ENCODE data around the gene SDK1.

SDK1 gene

DNA sequence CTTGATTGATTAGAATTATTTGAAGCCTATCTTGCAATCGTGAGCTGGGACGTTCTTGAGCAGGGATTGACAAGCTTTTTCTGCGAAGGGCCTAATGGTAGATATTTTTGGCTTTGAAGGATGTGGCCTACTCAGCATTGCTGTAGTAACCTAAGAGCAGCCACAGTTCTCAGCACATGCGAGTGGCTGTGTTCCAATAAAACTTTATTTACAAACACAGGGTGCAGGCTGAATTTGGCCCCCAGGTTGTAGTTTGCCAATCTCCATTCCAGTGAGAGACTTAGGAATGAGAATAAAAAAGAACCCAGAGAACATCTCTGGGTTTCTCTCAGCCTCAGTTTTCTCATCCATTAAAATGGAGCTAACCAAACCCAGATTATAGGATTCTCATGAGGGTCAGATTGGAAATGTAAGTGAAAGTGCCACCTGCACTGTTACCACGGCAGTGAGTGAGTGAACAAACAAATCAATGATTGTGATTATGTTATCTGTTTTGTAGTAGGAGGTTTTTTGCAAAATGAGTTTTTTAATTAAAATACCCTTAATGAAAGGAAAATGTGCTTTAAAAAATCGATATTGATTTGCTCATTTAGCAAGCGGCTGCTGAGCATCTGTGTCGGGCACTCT is 664.0 kb downstream of the SDK1 start:
- H3K27ac ChIP-seq (ENCODE audit: poor library complexity, severe bottlenecking), result no peak overlapping the region
- no peaks in the 10 kb centered on the region for H3K27me3 ChIP-seq (ENCODE audit: insufficient read depth, poor library complexity, severe bottlenecking)
- no peak for DNase-seq (ENCODE audit: low spot score)
- TF ChIP-seq, protein P1, sequence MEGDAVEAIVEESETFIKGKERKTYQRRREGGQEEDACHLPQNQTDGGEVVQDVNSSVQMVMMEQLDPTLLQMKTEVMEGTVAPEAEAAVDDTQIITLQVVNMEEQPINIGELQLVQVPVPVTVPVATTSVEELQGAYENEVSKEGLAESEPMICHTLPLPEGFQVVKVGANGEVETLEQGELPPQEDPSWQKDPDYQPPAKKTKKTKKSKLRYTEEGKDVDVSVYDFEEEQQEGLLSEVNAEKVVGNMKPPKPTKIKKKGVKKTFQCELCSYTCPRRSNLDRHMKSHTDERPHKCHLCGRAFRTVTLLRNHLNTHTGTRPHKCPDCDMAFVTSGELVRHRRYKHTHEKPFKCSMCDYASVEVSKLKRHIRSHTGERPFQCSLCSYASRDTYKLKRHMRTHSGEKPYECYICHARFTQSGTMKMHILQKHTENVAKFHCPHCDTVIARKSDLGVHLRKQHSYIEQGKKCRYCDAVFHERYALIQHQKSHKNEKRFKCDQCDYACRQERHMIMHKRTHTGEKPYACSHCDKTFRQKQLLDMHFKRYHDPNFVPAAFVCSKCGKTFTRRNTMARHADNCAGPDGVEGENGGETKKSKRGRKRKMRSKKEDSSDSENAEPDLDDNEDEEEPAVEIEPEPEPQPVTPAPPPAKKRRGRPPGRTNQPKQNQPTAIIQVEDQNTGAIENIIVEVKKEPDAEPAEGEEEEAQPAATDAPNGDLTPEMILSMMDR (IDR thresholded peaks at IDR 0.05; ENCODE audit: poor library complexity, severe bottlenecking), result no peak
- H3K4me1 ChIP-seq (ENCODE audit: insufficient read depth, poor library complexity, severe bottlenecking), result no peaks in the 10 kb centered on the region
- no peaks in the 10 kb centered on the region for H3K36me3 ChIP-seq (ENCODE audit: low read depth)
- no peak for ATAC-seq (ENCODE audit: low read depth)
- no peaks in the 10 kb centered on the region for H3K9me3 ChIP-seq (ENCODE audit: severe bottlenecking)
- H3K4me3 ChIP-seq (ENCODE audit: severe bottlenecking), result no peak overlapping the region

DNA sequence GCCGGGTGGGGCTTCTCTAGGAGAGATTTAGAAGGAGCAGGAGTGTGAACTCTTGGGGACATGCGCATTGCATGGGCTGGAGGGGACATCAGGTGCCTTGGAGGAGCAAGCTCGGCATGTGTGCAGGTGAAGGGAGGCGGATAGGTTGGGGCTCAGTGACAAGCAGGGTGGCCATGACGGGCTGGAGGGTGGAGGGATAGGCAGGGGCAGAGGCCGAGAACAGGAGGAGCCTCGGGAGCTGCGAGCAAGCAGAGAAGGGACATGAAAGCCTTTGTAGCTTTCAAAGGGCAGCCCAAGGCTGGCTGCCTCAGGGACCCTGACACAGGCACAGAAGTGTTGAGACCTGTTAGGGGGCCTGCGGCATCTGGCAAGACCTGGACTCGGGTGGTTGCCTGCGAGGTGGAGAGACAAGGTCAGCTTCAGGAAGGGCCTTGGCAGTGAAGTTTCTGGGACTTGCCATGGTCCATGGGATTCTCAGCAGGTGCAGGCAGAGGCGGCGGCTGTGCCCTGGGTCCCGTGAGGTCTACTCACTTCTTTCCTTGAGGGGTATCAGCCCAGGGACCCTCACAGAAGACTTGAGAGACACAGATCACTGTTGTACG is 664.8 kb downstream of the SDK1 start:
- Histone ChIP-seq H3K4me3 (ENCODE audit: severe bottlenecking) (no peak overlapping the region), H3K27me3 (ENCODE audit: insufficient read depth, poor library complexity, severe bottlenecking) (no peaks in the 10 kb centered on the region), H3K27ac (ENCODE audit: poor library complexity, severe bottlenecking) (no peak overlapping the region), H3K4me1 (ENCODE audit: insufficient read depth, poor library complexity, severe bottlenecking) (no peaks in the 10 kb centered on the region), H3K9me3 (ENCODE audit: severe bottlenecking) (no peaks in the 10 kb centered on the region), H3K36me3 (ENCODE audit: low read depth) (no peaks in the 10 kb centered on the region)
- ATAC-seq (ENCODE audit: low read depth), result no peak
- TF ChIP-seq, protein P1 (IDR thresholded peaks at IDR 0.05; ENCODE audit: poor library complexity, severe bottlenecking), result no peak
- no peak for DNase-seq (ENCODE audit: low spot score)

DNA sequence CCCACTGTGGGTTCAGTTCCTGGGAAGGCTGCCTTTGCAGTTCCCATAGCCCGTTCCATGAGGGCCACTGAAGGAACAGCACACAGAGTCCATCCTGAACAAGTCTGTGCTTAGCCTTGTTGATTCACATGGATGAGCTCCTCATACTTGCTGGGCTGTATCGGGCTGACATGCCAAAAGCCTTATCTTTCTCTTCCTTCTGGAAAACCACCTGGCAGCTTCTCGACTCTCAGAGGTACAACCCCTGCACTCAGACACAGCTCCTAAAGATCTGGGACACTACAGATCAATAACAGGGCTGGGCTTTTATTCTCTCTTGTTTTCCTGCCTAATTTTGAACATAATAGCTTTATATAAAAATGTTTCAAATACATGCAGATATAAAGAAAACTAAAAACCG is 667.2 kb downstream of the SDK1 start:
- ATAC-seq (ENCODE audit: low read depth), result no peak
- Histone ChIP-seq H3K27ac (ENCODE audit: poor library complexity, severe bottlenecking) (no peak overlapping the region), H3K4me1 (ENCODE audit: insufficient read depth, poor library complexity, severe bottlenecking) (no peaks in the 10 kb centered on the region), H3K27me3 (ENCODE audit: insufficient read depth, poor library complexity, severe bottlenecking) (no peaks in the 10 kb centered on the region), H3K4me3 (ENCODE audit: severe bottlenecking) (no peak overlapping the region), H3K36me3 (ENCODE audit: low read depth) (no peaks in the 10 kb centered on the region), H3K9me3 (ENCODE audit: severe bottlenecking) (no peaks in the 10 kb centered on the region)
- TF ChIP-seq, protein P1 (IDR thresholded peaks at IDR 0.05; ENCODE audit: poor library complexity, severe bottlenecking), result no peak
- no peak for DNase-seq (ENCODE audit: low spot score)

DNA sequence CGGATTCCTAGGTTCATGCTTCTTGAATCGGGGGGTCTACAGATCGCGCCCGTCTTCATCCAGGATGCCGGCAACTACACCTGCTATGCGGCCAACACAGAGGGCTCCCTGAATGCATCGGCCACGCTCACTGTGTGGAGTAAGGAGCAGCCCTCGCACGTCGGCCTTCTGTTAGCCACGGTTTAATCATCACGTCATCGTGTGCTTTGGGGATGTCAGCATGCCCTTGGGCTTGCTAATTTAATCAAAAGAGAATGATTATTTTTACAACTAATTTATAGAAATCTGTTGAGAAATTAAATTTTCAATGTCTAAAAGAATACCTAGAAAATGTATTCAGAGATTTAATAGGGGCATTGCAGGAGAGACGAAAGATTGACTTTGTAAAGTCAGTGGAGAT is 668.2 kb downstream of the SDK1 start:
- TF ChIP-seq, protein P1 (IDR thresholded peaks at IDR 0.05; ENCODE audit: poor library complexity, severe bottlenecking), result no peak
- H3K27ac ChIP-seq (ENCODE audit: poor library complexity, severe bottlenecking), result no peak overlapping the region

DNA sequence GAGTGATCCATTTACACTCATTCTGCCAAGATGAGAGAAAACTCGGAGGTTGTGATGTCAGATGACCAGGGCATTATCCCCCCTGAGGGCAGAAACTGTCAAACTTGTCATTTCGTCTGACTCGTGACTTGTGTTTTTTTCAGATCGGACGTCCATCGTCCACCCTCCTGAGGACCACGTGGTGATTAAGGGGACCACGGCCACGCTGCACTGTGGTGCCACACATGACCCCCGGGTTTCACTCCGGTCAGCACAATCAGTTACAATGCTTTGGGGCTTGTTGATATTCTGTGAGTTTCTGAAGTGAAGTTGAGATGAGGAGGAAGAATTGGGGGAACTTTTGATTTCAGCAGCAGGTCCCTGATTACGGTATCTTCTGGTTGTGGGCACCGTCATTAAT is 670.3 kb downstream of the SDK1 start:
- Histone ChIP-seq H3K27ac (ENCODE audit: poor library complexity, severe bottlenecking) (no peak overlapping the region), H3K9me3 (ENCODE audit: severe bottlenecking) (peaks cover 2% of the 10 kb centered on the region), H3K27me3 (ENCODE audit: insufficient read depth, poor library complexity, severe bottlenecking) (no peaks in the 10 kb centered on the region), H3K4me3 (ENCODE audit: severe bottlenecking) (no peak overlapping the region), H3K36me3 (ENCODE audit: low read depth) (no peaks in the 10 kb centered on the region), H3K4me1 (ENCODE audit: insufficient read depth, poor library complexity, severe bottlenecking) (no peaks in the 10 kb centered on the region)
- ATAC-seq (ENCODE audit: low read depth) (no peak), DNase-seq (ENCODE audit: low spot score) (no peak)
- TF ChIP-seq, protein P1 (IDR thresholded peaks at IDR 0.05; ENCODE audit: poor library complexity, severe bottlenecking), result no peak

More for the DNA sequence above, 668.2 kb downstream of the SDK1 start:
- no peak overlapping the region for H3K4me3 ChIP-seq (ENCODE audit: severe bottlenecking)
- DNase-seq (ENCODE audit: low spot score), result no peak
- H3K36me3 ChIP-seq (ENCODE audit: low read depth), result no peaks in the 10 kb centered on the region
- H3K9me3 ChIP-seq (ENCODE audit: severe bottlenecking), result no peaks in the 10 kb centered on the region
- no peaks in the 10 kb centered on the region for H3K27me3 ChIP-seq (ENCODE audit: insufficient read depth, poor library complexity, severe bottlenecking)
- ATAC-seq (ENCODE audit: low read depth), result no peak
- no peaks in the 10 kb centered on the region for H3K4me1 ChIP-seq (ENCODE audit: insufficient read depth, poor library complexity, severe bottlenecking)

Measured in RWPE2 (cell line).